ENCODE results near the gene PRKN.
A peak's percentile ranks its signal among the peaks of the same experiment; 100 is the strongest.

PRKN gene

DNA sequence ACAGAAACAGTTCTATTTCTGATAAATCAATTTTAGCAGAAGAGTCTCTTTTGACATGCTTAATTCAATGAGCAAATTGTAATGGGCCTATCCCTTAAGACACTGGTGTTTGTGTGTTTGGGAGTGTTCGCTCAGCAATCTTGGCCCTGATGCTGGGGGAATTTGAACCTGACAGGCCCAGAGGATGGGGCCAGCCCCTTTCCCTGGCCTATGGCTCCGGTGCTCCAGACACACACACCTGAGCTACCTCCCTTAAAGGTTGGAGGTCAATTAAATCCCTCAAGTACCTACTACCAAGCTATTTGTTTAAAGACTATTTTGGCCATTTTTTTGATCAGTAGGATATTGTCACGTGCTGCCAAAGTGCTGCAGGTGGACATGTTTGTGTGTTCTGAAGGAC lies 549.3 kb downstream of the PRKN start:
- ChIA-PET POLR2A (no interaction called here), CTCF (interaction anchor here (1.2 kb wide), 1 partner anchor 27 kb away, joined by 3 read pairs; no protein-coding TSS in a partner anchor)
- DNase-seq (ENCODE audit: extremely low spot score), result no peak
- no peak for TF ChIP-seq NFRKB (IDR thresholded peaks at IDR 0.05)
- TF ChIP-seq ELF4 (IDR thresholded peaks at IDR 0.05), result no peak
- no peak for TF ChIP-seq SUZ12 (IDR thresholded peaks at IDR 0.05)
- no peak for TF ChIP-seq FOXA1 (IDR thresholded peaks at IDR 0.05)

DNA sequence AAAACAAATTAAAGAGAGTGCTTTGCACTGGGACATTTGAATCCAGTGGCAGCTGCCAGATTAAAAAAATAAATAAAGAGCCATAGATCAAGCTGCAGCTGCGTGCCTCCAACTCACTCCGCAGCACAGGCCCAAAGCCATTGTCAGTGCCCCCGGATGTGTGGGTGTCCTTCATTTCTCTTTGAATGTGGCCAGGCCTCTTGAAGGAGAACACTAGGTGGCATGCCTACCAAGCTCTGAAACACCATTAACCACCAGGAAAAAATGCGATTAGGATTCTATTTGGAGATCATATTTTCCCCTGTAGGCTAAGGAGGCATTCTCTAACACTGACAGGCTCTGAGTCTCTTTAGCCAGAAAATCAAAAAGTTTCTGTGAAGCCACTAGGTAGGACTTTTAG lies 549.8 kb downstream of the PRKN start:
- ChIA-PET POLR2A (no interaction called here), CTCF (interaction anchor here (1.2 kb wide), 1 partner anchor 28 kb away, joined by 3 read pairs; no protein-coding TSS in a partner anchor)
- peak; percentile 14 for DNase-seq (ENCODE audit: extremely low spot score)
- TF ChIP-seq CTBP1 (IDR thresholded peaks at IDR 0.05; ENCODE audit: borderline replicate concordance) (no peak), SP1 (IDR thresholded peaks at IDR 0.05) (no peak), TARDBP (IDR thresholded peaks at IDR 0.05) (no peak), FOXM1 (IDR thresholded peaks at IDR 0.05; ENCODE audit: borderline replicate concordance) (no peak), HDGF (IDR thresholded peaks at IDR 0.05; ENCODE audit: borderline replicate concordance) (no peak), ELF4 (IDR thresholded peaks at IDR 0.05) (no peak), LEF1 (IDR thresholded peaks at IDR 0.05; ENCODE audit: borderline replicate concordance) (no peak), NFRKB (IDR thresholded peaks at IDR 0.05) (no peak), L3MBTL2 (conservative IDR thresholded peaks at IDR 0.05) (no peak), FOXK2 (IDR thresholded peaks at IDR 0.05) (no peak), ZNF384 (IDR thresholded peaks at IDR 0.05) (no peak), FOXA1 (IDR thresholded peaks at IDR 0.05) (no peak), ARNT (IDR thresholded peaks at IDR 0.05) (no peak), SUZ12 (IDR thresholded peaks at IDR 0.05) (no peak), BHLHE40 (IDR thresholded peaks at IDR 0.05; ENCODE audit: borderline replicate concordance) (no peak)
- TF ChIP-seq, protein P1, sequence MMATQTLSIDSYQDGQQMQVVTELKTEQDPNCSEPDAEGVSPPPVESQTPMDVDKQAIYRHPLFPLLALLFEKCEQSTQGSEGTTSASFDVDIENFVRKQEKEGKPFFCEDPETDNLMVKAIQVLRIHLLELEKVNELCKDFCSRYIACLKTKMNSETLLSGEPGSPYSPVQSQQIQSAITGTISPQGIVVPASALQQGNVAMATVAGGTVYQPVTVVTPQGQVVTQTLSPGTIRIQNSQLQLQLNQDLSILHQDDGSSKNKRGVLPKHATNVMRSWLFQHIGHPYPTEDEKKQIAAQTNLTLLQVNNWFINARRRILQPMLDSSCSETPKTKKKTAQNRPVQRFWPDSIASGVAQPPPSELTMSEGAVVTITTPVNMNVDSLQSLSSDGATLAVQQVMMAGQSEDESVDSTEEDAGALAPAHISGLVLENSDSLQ (IDR thresholded peaks at IDR 0.05), result no peak

DNA sequence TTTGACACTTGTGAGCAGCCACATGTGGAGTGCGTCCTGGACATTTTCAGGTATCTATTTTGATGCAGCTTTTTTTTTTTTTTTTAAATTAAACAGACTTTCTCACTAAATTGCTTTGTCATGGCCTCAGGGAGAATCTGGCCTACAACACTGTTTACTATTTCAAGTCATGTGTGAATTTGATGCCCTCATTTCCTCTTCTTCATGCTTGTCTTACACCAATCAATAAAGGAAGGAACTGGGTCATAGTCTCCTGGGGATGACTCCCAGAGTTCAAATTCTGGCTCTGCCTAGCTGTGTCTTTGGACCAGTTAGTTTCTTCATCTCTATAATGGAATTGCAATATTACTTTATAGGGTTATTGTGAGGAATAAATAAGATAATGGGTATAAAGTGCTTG lies 554.1 kb downstream of the PRKN start:
- CTCF ChIA-PET, result no interaction called here
- DNase-seq (ENCODE audit: extremely low spot score), result no peak
- TF ChIP-seq ELF4 (IDR thresholded peaks at IDR 0.05) (no peak), ARNT (IDR thresholded peaks at IDR 0.05) (no peak), SUZ12 (IDR thresholded peaks at IDR 0.05) (no peak), LEF1 (IDR thresholded peaks at IDR 0.05; ENCODE audit: borderline replicate concordance) (no peak), FOXM1 (IDR thresholded peaks at IDR 0.05; ENCODE audit: borderline replicate concordance) (no peak), SP1 (IDR thresholded peaks at IDR 0.05) (no peak), CTBP1 (IDR thresholded peaks at IDR 0.05; ENCODE audit: borderline replicate concordance) (no peak), NFRKB (IDR thresholded peaks at IDR 0.05) (no peak), L3MBTL2 (conservative IDR thresholded peaks at IDR 0.05) (no peak), ZNF384 (IDR thresholded peaks at IDR 0.05) (no peak), FOXK2 (IDR thresholded peaks at IDR 0.05) (no peak)
- TF ChIP-seq, protein P1 (IDR thresholded peaks at IDR 0.05), result no peak
- POLR2A ChIA-PET, result no interaction called here

DNA sequence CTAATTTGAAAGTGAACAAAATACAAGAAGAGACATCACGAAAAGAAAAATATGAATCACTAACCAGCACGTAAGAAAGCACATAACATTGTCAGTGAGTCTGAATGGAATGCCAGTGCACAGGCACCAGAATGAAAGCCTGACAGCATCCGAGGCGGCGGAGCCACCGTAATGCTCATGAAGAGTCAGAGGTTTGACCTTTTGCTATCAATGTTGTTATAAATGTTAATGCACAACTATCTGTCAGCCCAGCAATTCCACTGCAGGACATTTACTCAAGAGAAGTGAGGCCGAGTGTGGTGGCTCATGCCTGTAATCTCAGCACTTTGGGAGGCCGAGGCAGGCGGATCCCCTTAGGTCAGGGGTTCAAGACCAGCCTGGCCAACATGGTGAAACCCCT lies 562.1 kb downstream of the PRKN start:
- POLR2A ChIA-PET, result no interaction called here
- no peak for DNase-seq (ENCODE audit: extremely low spot score)
- CTCF ChIA-PET, result no interaction called here
- TF ChIP-seq FOXM1 (IDR thresholded peaks at IDR 0.05; ENCODE audit: borderline replicate concordance), result no peak

DNA sequence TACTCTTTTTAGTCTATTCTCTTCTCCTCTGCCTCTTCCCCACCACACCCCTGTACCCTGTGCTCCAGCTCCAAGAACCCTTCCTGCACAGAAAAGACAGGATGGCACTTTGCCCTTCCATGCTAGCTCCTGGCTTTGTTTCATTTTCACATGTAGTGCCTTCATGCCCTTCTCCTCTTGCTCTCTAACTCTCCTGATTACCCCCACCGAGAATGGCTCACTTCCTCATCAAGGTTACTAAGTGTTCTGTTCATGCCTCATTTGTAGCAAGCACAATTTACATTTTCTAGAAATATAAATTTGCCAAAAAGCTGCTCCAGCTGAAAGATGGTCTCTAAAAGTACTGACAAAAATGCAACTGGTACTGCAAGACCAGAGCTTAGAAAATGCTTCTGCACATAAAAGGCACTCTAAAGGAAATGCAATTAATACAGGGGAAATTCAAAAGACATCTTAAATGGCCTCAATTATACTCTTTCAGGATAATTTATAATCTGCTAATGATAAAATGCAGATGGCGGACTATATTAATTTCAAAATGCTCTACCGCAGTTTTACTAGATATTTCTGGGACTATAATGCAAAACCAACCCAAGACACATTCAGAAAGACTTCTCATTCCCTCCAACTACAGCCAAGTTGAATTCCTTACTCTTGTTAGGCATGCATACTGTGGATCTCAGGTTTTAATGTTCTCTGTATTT lies 570.2 kb downstream of the PRKN start:
- ChIA-PET CTCF (no interaction called here), POLR2A (no interaction called here)
- TF ChIP-seq ZNF384 (IDR thresholded peaks at IDR 0.05), result no peak
- TF ChIP-seq TARDBP (IDR thresholded peaks at IDR 0.05), result no peak
- no peak for TF ChIP-seq FOXA1 (IDR thresholded peaks at IDR 0.05)
- TF ChIP-seq LEF1 (IDR thresholded peaks at IDR 0.05; ENCODE audit: borderline replicate concordance), result no peak
- TF ChIP-seq SUZ12 (IDR thresholded peaks at IDR 0.05), result no peak
- TF ChIP-seq CTBP1 (IDR thresholded peaks at IDR 0.05; ENCODE audit: borderline replicate concordance), result no peak
- no peak for DNase-seq (ENCODE audit: extremely low spot score)

DNA sequence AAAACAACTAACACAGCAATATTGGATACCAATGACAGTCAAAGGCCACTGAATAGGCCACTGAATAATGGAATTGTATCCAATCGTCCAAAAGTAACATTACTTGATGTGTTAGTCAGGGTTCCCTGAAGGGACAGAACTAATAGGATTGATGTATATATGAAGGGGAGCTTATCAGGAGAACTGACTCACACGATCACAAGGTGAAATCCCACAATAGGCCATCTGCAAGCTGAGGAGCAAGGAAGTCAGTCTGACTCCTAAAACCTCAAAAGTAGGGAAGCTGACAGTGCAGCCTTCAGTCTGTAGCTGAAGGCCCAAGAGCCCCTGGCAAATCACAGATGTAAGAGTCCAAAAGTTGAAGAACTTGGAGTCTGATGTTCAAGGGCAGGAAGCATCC lies 571.4 kb downstream of the PRKN start:
- no peak for DNase-seq (ENCODE audit: extremely low spot score)
- TF ChIP-seq ZNF384 (IDR thresholded peaks at IDR 0.05) (no peak), FOXK2 (IDR thresholded peaks at IDR 0.05) (no peak), SP1 (IDR thresholded peaks at IDR 0.05) (no peak), NFRKB (IDR thresholded peaks at IDR 0.05) (no peak), ARNT (IDR thresholded peaks at IDR 0.05) (no peak), TARDBP (IDR thresholded peaks at IDR 0.05) (no peak), HDGF (IDR thresholded peaks at IDR 0.05; ENCODE audit: borderline replicate concordance) (no peak), L3MBTL2 (conservative IDR thresholded peaks at IDR 0.05) (no peak), FOXM1 (IDR thresholded peaks at IDR 0.05; ENCODE audit: borderline replicate concordance) (no peak), CTBP1 (IDR thresholded peaks at IDR 0.05; ENCODE audit: borderline replicate concordance) (no peak), SUZ12 (IDR thresholded peaks at IDR 0.05) (no peak), LEF1 (IDR thresholded peaks at IDR 0.05; ENCODE audit: borderline replicate concordance) (no peak)
- TF ChIP-seq, protein P1 (IDR thresholded peaks at IDR 0.05), result no peak
- POLR2A ChIA-PET, result no interaction called here
- CTCF ChIA-PET, result no interaction called here

DNA sequence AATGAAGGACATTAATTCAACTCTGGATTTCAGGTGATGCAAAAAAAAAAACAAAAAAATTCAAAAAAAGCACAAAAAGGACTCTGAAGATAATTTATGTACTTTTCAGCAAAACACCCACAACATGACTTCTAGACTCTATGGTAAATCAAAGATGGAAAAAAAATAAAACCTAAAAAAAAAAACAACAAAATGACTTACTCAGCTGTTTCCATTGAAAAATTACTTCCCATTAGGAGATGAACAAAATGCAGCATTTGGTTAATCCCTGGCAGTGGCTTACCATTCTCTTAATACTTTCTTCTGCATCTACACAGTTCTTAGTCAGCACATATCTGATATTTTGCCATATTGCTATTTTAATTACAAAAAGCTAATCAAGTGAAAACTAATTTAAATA lies 572.6 kb downstream of the PRKN start:
- TF ChIP-seq LEF1 (IDR thresholded peaks at IDR 0.05; ENCODE audit: borderline replicate concordance) (no peak), ARNT (IDR thresholded peaks at IDR 0.05) (no peak), HDGF (IDR thresholded peaks at IDR 0.05; ENCODE audit: borderline replicate concordance) (no peak), SUZ12 (IDR thresholded peaks at IDR 0.05) (no peak), NFRKB (IDR thresholded peaks at IDR 0.05) (no peak), SP1 (IDR thresholded peaks at IDR 0.05) (no peak), FOXM1 (IDR thresholded peaks at IDR 0.05; ENCODE audit: borderline replicate concordance) (no peak), BHLHE40 (IDR thresholded peaks at IDR 0.05; ENCODE audit: borderline replicate concordance) (no peak), ELF4 (IDR thresholded peaks at IDR 0.05) (no peak), ZNF384 (IDR thresholded peaks at IDR 0.05) (no peak), CTBP1 (IDR thresholded peaks at IDR 0.05; ENCODE audit: borderline replicate concordance) (no peak)
- TF ChIP-seq, protein P1 (IDR thresholded peaks at IDR 0.05), result no peak
- DNase-seq (ENCODE audit: extremely low spot score), result no peak
- ChIA-PET CTCF (no interaction called here), POLR2A (no interaction called here)

Measured in HEK293T (cell line).